Heart left ventricle (tissue), 16 donors: ENCODE measurements around the gene GAR1. TPM values are rescaled to one million over a fixed set of nuclear protein-coding genes. Genes with fewer than 3 reads are reported as not detected.

Experiments used
- ATAC-seq, 4 donors: fragments of 200-7000 bp; cut with Tn5 transposase; one replicate each; pipeline ENCODE4 v1.9.1; 2020 to 2022; ENCODE audit warnings: moderate library complexity in 4 of 4, mild to moderate bottlenecking in 3 of 4, moderate number of reproducible peaks in 1 of 4
- DNase-seq, 5 donors: peaks; one replicate each; pipeline ENCODE4 v3.0.0-alpha.2; 2020
- H3K27ac ChIP-seq, 12 donors: fragments of 200-600 bp; sonication (generic) in 4 of 12; one replicate each; pipeline versions ENCODE4 v1.5.0 to v1.8.0; 2016 to 2022; ENCODE audit warnings: mild to moderate bottlenecking in 2 of 12
- H3K27me3 ChIP-seq, 9 donors: fragments of 200-600 bp; sonication (generic) in 2 of 9; one replicate each; pipeline versions ENCODE4 v1.5.1 to v1.8.0; 2016 to 2022; ENCODE audit warnings: mild to moderate bottlenecking in 3 of 9
- H3K36me3 ChIP-seq, 9 donors: fragments of 200-600 bp; sonication (generic) in 2 of 9; one replicate each; pipeline versions ENCODE4 v1.5.0 to v1.8.0; 2018 to 2022; ENCODE audit warnings: mild to moderate bottlenecking in 2 of 9
- H3K4me1 ChIP-seq, 12 donors: fragments of 200-600 bp; sonication (generic) in 4 of 12; one replicate each; pipeline versions ENCODE4 v1.5.0 to v1.8.0; 2016 to 2022; ENCODE audit warnings: mild to moderate bottlenecking in 3 of 12
- H3K4me3 ChIP-seq, 12 donors: fragments of 200-600 bp; sonication (generic) in 4 of 12; one replicate each; pipeline versions ENCODE4 v1.5.0 to v1.8.0; 2017 to 2022; ENCODE audit warnings: mild to moderate bottlenecking in 9 of 12, moderate library complexity in 4 of 12
- H3K9me3 ChIP-seq, 12 donors: fragments of 200-600 bp; sonication (generic) in 4 of 12; one replicate each; pipeline versions ENCODE4 v1.5.0 to v1.8.0; 2016 to 2022; ENCODE audit warnings: mild to moderate bottlenecking in 1 of 12
- POLR2A ChIP-seq, 2 donors: fragments of 450-650 bp; IDR thresholded peaks; one replicate each; pipeline ENCODE4 v1.6.1; 2017; ENCODE audit warnings: antibody characterized with exemption in 2 of 2, mild to moderate bottlenecking in 2 of 2, moderate library complexity in 2 of 2
- WGBS, 4 donors: extraction: QIAGEN DNeasy Blood & Tissue Kit in 2 of 4; methylation state at CpG; one replicate each; pipeline versions ENCODE4 v1.1.5 to v1.1.7; 2013 to 2018; 5-methylcytosine and 5-hydroxymethylcytosine counted together
- intact Hi-C, 10 donors: fragments of 100-400 bp; cut with DNase I; formaldehyde crosslinking; loops; one replicate each; pipeline versions ENCODE4 v1.11.1 to v1.14.2; 2022
- polyA plus RNA-seq, 2 donors: library from polyadenylated mRNA; stranded (reverse); fragments of 200-250 nt; gene quantifications; one replicate each; pipeline ENCODE4 v1.2.3, GENCODE V29; 2013
- total RNA-seq, 9 donors: library from RNA; depleted of rRNA in 2 of 9; stranded (reverse); fragments of >200 nt in 2 of 9; fragmentation: NEBNext Ultra II Directional in 3 of 9; extraction: Animal tissue kit (Norgen Biotek cat#: 25700) in 3 of 9; gene quantifications; one replicate each; pipeline versions ENCODE4 v1.1.0 to v1.2.4, GENCODE V29; 2016 to 2023
- TF ChIP-seq, protein P1 (sequence below), 12 donors: fragments of 200-600 bp; sonication (generic) in 4 of 12; IDR thresholded peaks; one replicate each; pipeline versions ENCODE4 v1.5.0 to v1.8.0; 2018 to 2022; ENCODE audit warnings: antibody characterized with exemption in 12 of 12, mild to moderate bottlenecking in 5 of 12
- donor health status: ischemic (EF 13 %, LVEDD 7.1; RV severe dilation, severe dysfunction).
- donor health status: healthy with polysubstance abuse.
- donor health status: DM: no; HTN: yes; CAD: no.
- donor health status: DM: no; HTN: no; CAD: no.
- donor health status: ischemic (EF 25% LVEDD 6.9; RV normal size, moderate dysfunction).
- donor health status: ischemic (EF 25% LVEDD 5.7; RV mildly dilated, moderate dysfunction).
- donor health status: healthy.
- donor health status: DM: yes; HTN: yes; CAD: no.
- donor health status: ischemic (EF 35%, LVEDD 5.7; RV mildly dilated, moderate dysfunction).
- donor health status: nonischemic (EF 11% LVEDD 7.7; RV severe dilation, severe dysfunction).
- donor health status: DM: yes; HTN: yes; CAD: no.
- donor health status: PGD.
- donor health status: ischemic (EF 29% LVEDD 5.4; RV normal size, mild dysfunction).
- donor health status: nonischemic (EF 23%, LVEDD 6.1; RV moderate dilation, normal function).

GAR1 gene
- total and polyA plus RNA-seq, 11 donors: 3.2 to 22.3 (median 8.5) TPM

DNA sequence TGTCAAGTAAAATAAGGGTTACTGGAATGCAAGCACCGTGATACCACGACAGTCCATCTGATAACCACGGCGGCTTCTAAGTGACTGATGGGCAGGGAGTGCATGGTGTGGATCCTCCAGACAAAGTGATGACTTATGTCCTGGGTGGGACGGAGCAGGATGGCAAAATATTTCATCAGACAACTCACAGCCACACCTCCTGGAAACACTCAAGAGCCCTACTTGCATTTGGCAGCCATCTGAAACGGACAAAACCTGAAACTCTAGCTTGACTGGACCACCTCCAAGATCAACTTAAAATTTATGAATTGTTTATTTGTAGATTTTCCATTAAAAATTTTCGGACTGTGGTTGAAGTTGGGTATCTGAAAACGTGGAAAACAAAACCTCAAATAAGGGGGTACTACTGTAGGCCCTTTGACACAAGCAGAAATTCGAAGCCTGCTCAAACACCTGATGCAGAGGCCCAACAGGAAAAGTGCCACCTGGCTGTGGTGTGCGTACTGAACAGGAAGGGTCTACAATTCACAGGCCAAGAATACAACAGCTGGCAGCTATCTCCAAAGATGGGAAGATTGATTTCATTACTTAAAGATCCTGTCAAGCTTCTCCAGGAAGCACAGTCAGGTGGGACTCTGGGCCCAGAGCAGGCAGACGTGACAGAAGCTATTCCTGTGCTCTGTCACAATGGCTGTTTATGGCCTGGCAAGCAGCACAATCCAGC, 58.4 kb downstream of the GAR1 start:
- no peaks in the 10 kb centered on the region for H3K36me3 ChIP-seq
- H3K27me3 ChIP-seq: no peaks in the 10 kb centered on the region
- no peak overlapping the region for H3K4me3 ChIP-seq
- ATAC-seq (no peak), DNase-seq (no peak)
- 52 to 57% (median 54%) methylated on average over 11 of the region's 11 CpGs for WGBS, 4 donors
- H3K9me3 ChIP-seq: no peaks in the 10 kb centered on the region
- no peak for TF ChIP-seq POLR2A (IDR thresholded peaks at IDR 0.05)
- TF ChIP-seq, protein P1, sequence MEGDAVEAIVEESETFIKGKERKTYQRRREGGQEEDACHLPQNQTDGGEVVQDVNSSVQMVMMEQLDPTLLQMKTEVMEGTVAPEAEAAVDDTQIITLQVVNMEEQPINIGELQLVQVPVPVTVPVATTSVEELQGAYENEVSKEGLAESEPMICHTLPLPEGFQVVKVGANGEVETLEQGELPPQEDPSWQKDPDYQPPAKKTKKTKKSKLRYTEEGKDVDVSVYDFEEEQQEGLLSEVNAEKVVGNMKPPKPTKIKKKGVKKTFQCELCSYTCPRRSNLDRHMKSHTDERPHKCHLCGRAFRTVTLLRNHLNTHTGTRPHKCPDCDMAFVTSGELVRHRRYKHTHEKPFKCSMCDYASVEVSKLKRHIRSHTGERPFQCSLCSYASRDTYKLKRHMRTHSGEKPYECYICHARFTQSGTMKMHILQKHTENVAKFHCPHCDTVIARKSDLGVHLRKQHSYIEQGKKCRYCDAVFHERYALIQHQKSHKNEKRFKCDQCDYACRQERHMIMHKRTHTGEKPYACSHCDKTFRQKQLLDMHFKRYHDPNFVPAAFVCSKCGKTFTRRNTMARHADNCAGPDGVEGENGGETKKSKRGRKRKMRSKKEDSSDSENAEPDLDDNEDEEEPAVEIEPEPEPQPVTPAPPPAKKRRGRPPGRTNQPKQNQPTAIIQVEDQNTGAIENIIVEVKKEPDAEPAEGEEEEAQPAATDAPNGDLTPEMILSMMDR (IDR thresholded peaks at IDR 0.05): no peak
- H3K4me1 ChIP-seq: no peaks in the 10 kb centered on the region
- no peak overlapping the region for H3K27ac ChIP-seq
- intact Hi-C loops: no loop called here

Other genes starting within 250 kb of the GAR1 start
- 10 to 100 TPM in 1 of 9 donors, 1 to 10 TPM in 8; 3.5 to 16.4 (median 6.5) TPM for gene CASP6, start 112.3 kb upstream of the GAR1 start, total RNA-seq
- gene CASP6, start 112.3 kb upstream of the GAR1 start, polyA plus RNA-seq: 1 to 10 TPM; 4.4 to 5.7 TPM
- 10 to 100 TPM; 32.6 to 68.5 (median 58.5) TPM for gene PLA2G12A, start 85.7 kb upstream of the GAR1 start, total RNA-seq
- 10 to 100 TPM; 15.7 to 22.5 TPM for gene PLA2G12A, start 85.7 kb upstream of the GAR1 start, polyA plus RNA-seq
- 10 to 100 TPM in 3 of 9 donors, 1 to 10 TPM in 6; 6.2 to 52.0 (median 9.0) TPM for gene CFI, start 13.8 kb upstream of the GAR1 start, total RNA-seq
- gene CFI, start 13.8 kb upstream of the GAR1 start, polyA plus RNA-seq: 10 to 100 TPM in 1 of 2 donors, 1 to 10 TPM in 1; 6.3 to 11.2 TPM
- under 1 TPM in 1 of 9 donors, not detected in 8; 0.21 TPM for gene RRH, start 12.2 kb downstream of the GAR1 start, total RNA-seq
- gene RRH, start 12.2 kb downstream of the GAR1 start, polyA plus RNA-seq: under 1 TPM in 1 of 2 donors, not detected in 1; 0.06 TPM
- gene LRIT3, start 32.3 kb downstream of the GAR1 start, total RNA-seq: not detected
- under 1 TPM in 1 of 2 donors, not detected in 1; 0.08 TPM for gene LRIT3, start 32.3 kb downstream of the GAR1 start, polyA plus RNA-seq
- gene EGF, start 97.1 kb downstream of the GAR1 start, total RNA-seq: 10 to 100 TPM in 4 of 9 donors, 1 to 10 TPM in 5; 5.4 to 15.0 (median 9.7) TPM
- 1 to 10 TPM; 1.3 to 3.7 TPM for gene EGF, start 97.1 kb downstream of the GAR1 start, polyA plus RNA-seq